Smooth muscle cell of the pulmonary artery (primary cell): ENCODE measurements around the gene PRTG. TPM values are rescaled to one million over a fixed set of nuclear protein-coding genes. Genes with fewer than 3 reads are reported as not detected.

Source experiments
- total RNA-seq: library from RNA; depleted of rRNA; stranded (reverse); fragments of >200 nt; gene quantifications from 2 replicates; pipeline ENCODE4 v1.2.3, GENCODE V29; 2014

Gene PRTG, protein sequence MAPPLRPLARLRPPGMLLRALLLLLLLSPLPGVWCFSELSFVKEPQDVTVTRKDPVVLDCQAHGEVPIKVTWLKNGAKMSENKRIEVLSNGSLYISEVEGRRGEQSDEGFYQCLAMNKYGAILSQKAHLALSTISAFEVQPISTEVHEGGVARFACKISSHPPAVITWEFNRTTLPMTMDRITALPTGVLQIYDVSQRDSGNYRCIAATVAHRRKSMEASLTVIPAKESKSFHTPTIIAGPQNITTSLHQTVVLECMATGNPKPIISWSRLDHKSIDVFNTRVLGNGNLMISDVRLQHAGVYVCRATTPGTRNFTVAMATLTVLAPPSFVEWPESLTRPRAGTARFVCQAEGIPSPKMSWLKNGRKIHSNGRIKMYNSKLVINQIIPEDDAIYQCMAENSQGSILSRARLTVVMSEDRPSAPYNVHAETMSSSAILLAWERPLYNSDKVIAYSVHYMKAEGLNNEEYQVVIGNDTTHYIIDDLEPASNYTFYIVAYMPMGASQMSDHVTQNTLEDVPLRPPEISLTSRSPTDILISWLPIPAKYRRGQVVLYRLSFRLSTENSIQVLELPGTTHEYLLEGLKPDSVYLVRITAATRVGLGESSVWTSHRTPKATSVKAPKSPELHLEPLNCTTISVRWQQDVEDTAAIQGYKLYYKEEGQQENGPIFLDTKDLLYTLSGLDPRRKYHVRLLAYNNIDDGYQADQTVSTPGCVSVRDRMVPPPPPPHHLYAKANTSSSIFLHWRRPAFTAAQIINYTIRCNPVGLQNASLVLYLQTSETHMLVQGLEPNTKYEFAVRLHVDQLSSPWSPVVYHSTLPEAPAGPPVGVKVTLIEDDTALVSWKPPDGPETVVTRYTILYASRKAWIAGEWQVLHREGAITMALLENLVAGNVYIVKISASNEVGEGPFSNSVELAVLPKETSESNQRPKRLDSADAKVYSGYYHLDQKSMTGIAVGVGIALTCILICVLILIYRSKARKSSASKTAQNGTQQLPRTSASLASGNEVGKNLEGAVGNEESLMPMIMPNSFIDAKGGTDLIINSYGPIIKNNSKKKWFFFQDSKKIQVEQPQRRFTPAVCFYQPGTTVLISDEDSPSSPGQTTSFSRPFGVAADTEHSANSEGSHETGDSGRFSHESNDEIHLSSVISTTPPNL
- 0.78 and 1.2 TPM in 2 replicates for total RNA-seq

GRCh38 chr15:55742927-55743728 lies at the start of gene PRTG:
PRTG (minus strand) TSS chr15:55743152; CDS start chr15:55742931, 221 bp downstream.

GRCh38 chr15:55588070-55588814 lies 154.7 kb downstream of the PRTG start, which contains the start of gene PYGO1:
PYGO1 (minus strand) TSS chr15:55588345; CDS start chr15:55587883, 462 bp downstream.

Other genes starting within 250 kb of the PRTG start
- gene DNAAF4, start 234.9 kb downstream of the PRTG start, total RNA-seq: 1.4 and 1.7 TPM in 2 replicates
- 9.1 and 10.1 TPM in 2 replicates for gene PYGO1, start 154.8 kb downstream of the PRTG start, total RNA-seq